CD4-positive, CD25-positive, alpha-beta regulatory T cell (primary cell): ENCODE data around the gene THOC6. TPM values are rescaled to one million over a fixed set of nuclear protein-coding genes. Genes with fewer than 3 reads are reported as not detected.

Source experiments
- ATAC-seq, 2 donors: fragments of 150-1000 bp; cut with Tn5 transposase; one replicate each; pipeline ENCODE4 v1.10.0; 2021; ENCODE audit warnings: low read depth in 2 of 2, moderate number of reproducible peaks in 2 of 2, moderate library complexity in 1 of 2
- DNase-seq, 3 donors: peaks; one replicate each; pipeline versions ENCODE4 v3.0.0 to v3.0.0-alpha.2; 2012 to 2022; ENCODE audit warnings: mixed read lengths in 1 of 3
- H3K27ac ChIP-seq: one replicate; pipeline ENCODE4 v1.7.0; 2013; ENCODE audit warnings: mild to moderate bottlenecking, low read length; ENCODE audit not compliant: insufficient read depth, poor library complexity, severe bottlenecking
- H3K27me3 ChIP-seq: one replicate; pipeline ENCODE4 v1.7.0; 2013; ENCODE audit warnings: low read length; ENCODE audit not compliant: control insufficient read depth, insufficient read depth
- H3K36me3 ChIP-seq: one replicate; pipeline ENCODE4 v1.7.0; 2013; ENCODE audit warnings: mild to moderate bottlenecking, low read length, moderate library complexity; ENCODE audit not compliant: control insufficient read depth, insufficient read depth
- H3K4me1 ChIP-seq: 2 replicates; pipeline ENCODE4 v1.7.0; 2013; ENCODE audit warnings: mild to moderate bottlenecking, low read length; ENCODE audit not compliant: insufficient read depth, control insufficient read depth, poor library complexity, severe bottlenecking
- H3K4me3 ChIP-seq: one replicate; pipeline ENCODE4 v1.7.0; 2013; ENCODE audit warnings: low read depth, mild to moderate bottlenecking, low read length, moderate library complexity
- H3K9me3 ChIP-seq, 2 experiments: 1 replicate in 1 of 2; 2 replicates in 1 of 2; pipeline ENCODE4 v1.7.0; 2013; ENCODE audit warnings: low read length in 2 of 2, mild to moderate bottlenecking in 1 of 2, moderate library complexity in 1 of 2; ENCODE audit not compliant: control insufficient read depth in 2 of 2
- H3K27ac Mint-ChIP-seq, 3 donors: one replicate each; pipeline ENCODE4 v1.8.0; 2020 to 2022; ENCODE audit warnings: mild to moderate bottlenecking in 3 of 3, mixed read lengths in 3 of 3, moderate library complexity in 2 of 3
- H3K27me3 Mint-ChIP-seq: one replicate; pipeline ENCODE4 v1.8.0; 2022; ENCODE audit warnings: mild to moderate bottlenecking, mixed read lengths
- H3K36me3 Mint-ChIP-seq: one replicate; pipeline ENCODE4 v1.8.0; 2020; ENCODE audit warnings: mixed read lengths
- H3K4me1 Mint-ChIP-seq, 4 donors: one replicate each; pipeline ENCODE4 v1.8.0; 2020 to 2022; ENCODE audit warnings: mixed read lengths in 4 of 4, mild to moderate bottlenecking in 1 of 4
- H3K4me3 Mint-ChIP-seq, 4 donors: one replicate each; pipeline ENCODE4 v1.8.0; 2020 to 2022; ENCODE audit warnings: mild to moderate bottlenecking in 4 of 4, mixed read lengths in 4 of 4, moderate library complexity in 3 of 4
- H3K9me3 Mint-ChIP-seq, 7 donors: one replicate each; pipeline ENCODE4 v1.8.0; 2020 to 2022; ENCODE audit warnings: mixed read lengths in 7 of 7, mild to moderate bottlenecking in 3 of 7, moderate library complexity in 2 of 7
- polyA plus RNA-seq, 4 donors: library from polyadenylated mRNA; unstranded; fragments of 300-500 nt; fragmentation: Illumina TruSeq; gene quantifications; one replicate each; pipeline ENCODE4 v1.2.3, GENCODE V29; 2021
- total RNA-seq: library from RNA; stranded (reverse); gene quantifications from one replicate; pipeline ENCODE4 v1.2.3, GENCODE V29; 2022

Gene THOC6
- total and polyA plus RNA-seq, 5 donors from 2014 or later: 16.2 to 49.2 (median 39.4) TPM

DNA sequence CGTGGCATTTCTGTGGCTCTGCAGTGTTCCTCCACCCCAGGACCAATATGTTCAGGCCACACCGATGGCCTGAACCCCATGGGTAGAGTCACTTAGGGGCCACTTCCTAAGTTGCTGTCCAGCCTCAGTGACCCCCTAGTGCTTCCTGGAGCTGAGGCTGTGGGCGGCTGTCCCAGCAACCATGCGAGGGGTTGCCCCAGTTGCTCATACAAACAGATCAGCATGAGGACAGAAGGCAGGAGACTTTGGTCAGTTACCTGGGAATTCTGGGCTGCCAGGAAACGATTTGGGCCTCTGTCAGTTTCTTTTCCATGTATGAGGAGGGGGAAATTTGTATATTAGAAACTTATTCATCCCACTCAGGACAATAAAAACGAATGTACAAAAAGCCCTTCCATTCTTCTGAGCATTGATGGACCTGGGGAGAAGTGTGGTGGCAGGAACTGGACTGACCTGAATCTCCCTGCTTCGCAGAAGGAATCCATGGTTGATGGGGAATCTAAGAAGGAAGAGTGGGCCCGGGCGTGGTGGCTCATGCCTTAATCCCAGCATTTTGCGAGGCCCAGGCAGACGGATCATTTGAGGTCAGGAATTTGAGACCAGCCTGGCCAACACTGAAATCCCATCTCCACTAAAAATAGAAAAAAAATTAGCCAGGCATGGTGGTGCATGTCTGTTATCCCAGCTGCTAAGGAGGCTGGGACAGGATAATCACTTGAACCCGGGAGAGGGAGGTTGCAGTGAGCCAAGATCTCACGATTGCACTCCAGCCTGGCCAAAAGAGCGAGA, 36.7 kb downstream of the THOC6 start:
- H3K36me3 Mint-ChIP-seq: peaks cover 3% of the 10 kb centered on the region
- H3K4me1 Mint-ChIP-seq: peaks cover 4 to 64% (median 28%) of the 10 kb centered on the region in 4 donors
- H3K27ac ChIP-seq: no peak overlapping the region
- H3K4me1 ChIP-seq: peaks cover 58% of the 10 kb centered on the region
- DNase-seq: no peak
- H3K36me3 ChIP-seq: no peaks in the 10 kb centered on the region
- no peak for ATAC-seq
- H3K4me3 Mint-ChIP-seq: peak overlapping the region; percentile 86 to 97 (median 92)
- peak overlapping the region; percentile 48 for H3K4me3 ChIP-seq
- peak overlapping the region; percentile 87 to 97 (median 90) for H3K27ac Mint-ChIP-seq
- peaks cover 0 to 2% (median 0%) of the 10 kb centered on the region in 7 donors for H3K9me3 Mint-ChIP-seq
- H3K27me3 Mint-ChIP-seq: no peaks in the 10 kb centered on the region
- no peaks in the 10 kb centered on the region for H3K27me3 ChIP-seq
- no peaks in the 10 kb centered on the region for H3K9me3 ChIP-seq

DNA sequence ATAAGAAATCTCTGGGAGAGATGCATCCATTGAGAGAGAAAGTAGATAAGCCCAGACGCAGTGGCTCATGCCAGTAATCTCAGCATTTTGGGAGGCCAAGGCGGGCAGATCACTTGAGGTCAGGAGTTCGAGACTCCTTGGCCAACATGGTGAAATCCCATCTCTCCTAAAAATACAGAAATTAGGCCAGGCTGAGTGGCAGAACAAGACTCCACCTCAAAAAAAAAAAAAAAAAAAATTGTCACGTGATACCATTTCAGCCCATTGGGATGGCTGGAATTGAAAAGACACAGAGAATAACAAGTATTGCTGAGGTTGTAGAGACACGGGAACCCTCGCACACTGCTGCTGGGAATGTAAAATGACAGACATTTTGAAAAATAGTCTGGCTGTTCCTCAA, 38.7 kb downstream of the THOC6 start:
- H3K27me3 ChIP-seq: no peaks in the 10 kb centered on the region
- peak overlapping the region; percentile 2 to 100 (median 66) for H3K4me3 Mint-ChIP-seq
- peaks cover 0 to 2% (median 0%) of the 10 kb centered on the region in 7 donors for H3K9me3 Mint-ChIP-seq
- H3K4me1 Mint-ChIP-seq: peaks cover 4 to 60% (median 28%) of the 10 kb centered on the region in 4 donors
- no peaks in the 10 kb centered on the region for H3K27me3 Mint-ChIP-seq
- peak overlapping the region; percentile 34 for H3K27ac ChIP-seq
- H3K36me3 Mint-ChIP-seq: peaks cover 13% of the 10 kb centered on the region
- H3K4me1 ChIP-seq: peaks cover 64% of the 10 kb centered on the region
- peaks cover 4% of the 10 kb centered on the region for H3K36me3 ChIP-seq
- no peaks in the 10 kb centered on the region for H3K9me3 ChIP-seq
- no peak overlapping the region for H3K4me3 ChIP-seq
- peak overlapping the region; percentile 11 to 99 (median 94) for H3K27ac Mint-ChIP-seq
- ATAC-seq (no peak), DNase-seq (no peak)

DNA sequence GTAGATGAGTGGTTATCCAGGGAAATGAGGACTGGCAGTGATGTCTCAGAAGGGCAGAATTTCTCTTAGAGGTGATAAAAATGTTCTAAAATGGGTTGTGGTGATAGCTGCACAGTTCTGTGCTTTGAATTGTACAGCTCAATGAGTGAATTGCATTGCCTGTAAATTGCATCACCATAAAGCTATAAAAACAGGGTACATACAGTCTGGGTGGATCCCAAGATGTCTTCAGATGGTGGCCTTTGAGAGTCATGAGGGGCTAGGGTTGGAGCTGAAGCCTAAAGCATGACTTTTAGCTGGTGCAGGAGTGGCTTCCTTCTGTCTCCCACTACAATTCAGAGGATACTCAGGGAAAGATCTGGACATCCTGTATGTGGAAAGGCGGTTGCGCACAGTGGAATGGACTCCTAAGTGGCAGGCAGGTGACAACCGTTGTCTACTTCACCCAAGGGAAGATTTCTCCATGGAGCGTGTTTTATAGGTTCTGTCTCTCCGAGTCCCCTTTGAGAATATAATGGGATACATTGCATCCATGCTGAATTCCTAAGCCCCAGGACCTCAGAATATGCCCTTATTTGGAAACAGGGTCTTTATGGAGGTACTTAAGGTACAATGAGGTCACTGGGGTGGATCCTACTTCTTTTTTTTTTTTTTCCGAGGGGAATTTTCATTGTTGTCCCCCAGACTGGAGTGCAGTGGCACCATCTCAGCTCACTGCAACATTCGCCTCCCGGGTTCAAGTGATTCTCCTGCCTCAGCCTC, 40.0 kb downstream of the THOC6 start:
- H3K36me3 Mint-ChIP-seq: peaks cover 22% of the 10 kb centered on the region
- H3K27ac Mint-ChIP-seq: peak overlapping the region; percentile 88 to 100 (median 99)
- peaks cover 67% of the 10 kb centered on the region for H3K4me1 ChIP-seq
- peak overlapping the region; percentile 99 to 100 (median 100) for H3K4me3 Mint-ChIP-seq
- ATAC-seq (no peak), DNase-seq (no peak)
- peaks cover 4 to 64% (median 33%) of the 10 kb centered on the region in 4 donors for H3K4me1 Mint-ChIP-seq
- H3K4me3 ChIP-seq: no peak overlapping the region
- H3K9me3 ChIP-seq: no peaks in the 10 kb centered on the region
- no peaks in the 10 kb centered on the region for H3K27me3 ChIP-seq
- peaks cover 0 to 2% (median 0%) of the 10 kb centered on the region in 7 donors for H3K9me3 Mint-ChIP-seq
- no peaks in the 10 kb centered on the region for H3K27me3 Mint-ChIP-seq
- peak overlapping the region; percentile 96 for H3K27ac ChIP-seq
- H3K36me3 ChIP-seq: peaks cover 15% of the 10 kb centered on the region

DNA sequence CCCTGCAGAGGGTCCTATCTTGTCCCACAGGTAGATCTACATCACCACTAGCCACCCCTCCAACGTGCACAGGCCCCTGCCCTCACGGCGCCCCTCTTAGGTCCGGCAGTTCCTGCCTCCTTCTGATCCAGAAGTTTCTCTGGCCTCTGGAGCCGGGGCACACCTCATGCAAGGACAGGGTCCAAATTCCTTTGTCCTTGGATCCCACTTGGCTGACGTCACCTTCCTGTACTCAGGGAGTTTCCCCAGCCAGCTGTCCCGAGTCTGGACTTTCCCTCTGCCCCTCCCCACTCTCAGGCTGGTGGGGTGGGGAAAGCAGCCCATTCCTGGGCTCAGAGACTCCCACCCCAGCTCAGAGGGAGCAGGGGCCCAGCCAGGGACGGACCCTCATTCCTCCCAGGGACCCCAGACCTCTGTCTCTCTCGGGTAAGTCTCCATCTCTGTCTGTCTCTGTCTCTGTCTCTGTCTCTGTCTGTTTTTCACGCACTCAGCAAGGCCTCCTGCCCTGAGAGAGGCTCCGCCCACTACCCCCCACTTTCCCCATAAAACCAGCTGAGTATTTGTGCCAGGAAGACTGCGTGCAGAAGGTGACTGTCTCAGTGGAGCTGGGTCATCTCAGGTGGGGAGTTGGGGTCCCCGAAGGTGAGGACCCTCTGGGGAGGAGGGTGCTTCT, 41.4 kb downstream of the THOC6 start, which contains the start of gene IL32:
Gene IL32 (plus strand): TSS at position 572 of the 673 bp plus-strand sequence. CDS start 172 bp downstream, outside the sequence.
- Histone ChIP-seq H3K27ac (peak within 1 kb of the TSS; percentile 96), H3K27me3 (no peaks in the 10 kb centered on the region), H3K4me1 (peaks cover 72% of the 10 kb centered on the region), H3K4me3 (peak within 1 kb of the TSS; percentile 95), H3K9me3 (no peaks in the 10 kb centered on the region), H3K36me3 (peaks cover 26% of the 10 kb centered on the region)
- DNase-seq (peak; percentile 64 to 92 (median 65)), ATAC-seq (peak; percentile 59 to 67)
- Mint-ChIP-seq H3K4me3 (peak within 1 kb of the TSS; percentile 99 to 100 (median 100)), H3K27ac (peak within 1 kb of the TSS; percentile 99 to 100 (median 100)), H3K36me3 (peaks cover 33% of the 10 kb centered on the region), H3K9me3 (peaks cover 0 to 2% (median 0%) of the 10 kb centered on the region in 7 donors), H3K27me3 (no peaks in the 10 kb centered on the region), H3K4me1 (peaks cover 9 to 69% (median 37%) of the 10 kb centered on the region in 4 donors)

DNA sequence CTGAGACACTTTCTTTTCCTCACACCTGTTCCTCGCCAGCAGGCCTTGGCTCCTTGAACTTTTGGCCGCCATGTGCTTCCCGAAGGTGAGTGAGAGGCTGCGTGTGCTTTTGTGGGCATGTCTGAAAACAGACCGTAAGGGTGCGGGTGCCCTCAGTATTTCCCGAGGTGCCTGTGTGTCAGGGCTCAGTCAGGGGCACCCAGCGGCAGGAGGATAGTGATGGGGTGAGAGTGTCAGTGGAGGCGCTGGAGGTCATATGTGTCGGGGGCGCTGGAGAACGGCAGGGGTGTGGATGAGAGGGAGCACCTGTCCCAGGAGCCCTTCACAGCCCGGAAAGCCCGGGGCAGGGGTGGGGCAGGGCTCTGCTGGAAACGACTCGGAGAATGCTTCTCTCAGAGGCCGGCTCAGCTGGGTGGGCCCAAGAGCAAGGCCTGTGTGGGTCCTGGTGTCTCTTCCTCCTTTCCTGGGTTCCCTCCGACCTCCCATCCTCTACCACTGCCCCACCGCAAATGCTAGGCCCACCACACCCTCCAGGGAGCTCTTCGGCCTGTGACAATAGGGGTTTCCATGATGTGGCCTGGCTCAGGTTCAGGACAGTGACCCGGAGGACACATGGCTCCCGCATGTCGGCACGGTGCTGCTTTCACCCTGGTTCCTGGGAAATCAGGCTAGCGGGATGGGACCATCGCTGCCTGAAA, 42.1 kb downstream of the THOC6 start:
- Histone ChIP-seq H3K36me3 (peaks cover 26% of the 10 kb centered on the region), H3K9me3 (no peaks in the 10 kb centered on the region), H3K27ac (peak overlapping the region; percentile 96), H3K27me3 (no peaks in the 10 kb centered on the region), H3K4me1 (peaks cover 77% of the 10 kb centered on the region), H3K4me3 (peak overlapping the region; percentile 95)
- DNase-seq (no peak), ATAC-seq (peak; percentile 22 to 23)
- H3K9me3 Mint-ChIP-seq: peaks cover 0 to 2% (median 0%) of the 10 kb centered on the region in 7 donors
- no peaks in the 10 kb centered on the region for H3K27me3 Mint-ChIP-seq
- H3K27ac Mint-ChIP-seq: peak overlapping the region; percentile 99 to 100 (median 100)
- peaks cover 35% of the 10 kb centered on the region for H3K36me3 Mint-ChIP-seq
- H3K4me3 Mint-ChIP-seq: peak overlapping the region; percentile 99 to 100 (median 100)
- peaks cover 9 to 70% (median 37%) of the 10 kb centered on the region in 4 donors for H3K4me1 Mint-ChIP-seq

DNA sequence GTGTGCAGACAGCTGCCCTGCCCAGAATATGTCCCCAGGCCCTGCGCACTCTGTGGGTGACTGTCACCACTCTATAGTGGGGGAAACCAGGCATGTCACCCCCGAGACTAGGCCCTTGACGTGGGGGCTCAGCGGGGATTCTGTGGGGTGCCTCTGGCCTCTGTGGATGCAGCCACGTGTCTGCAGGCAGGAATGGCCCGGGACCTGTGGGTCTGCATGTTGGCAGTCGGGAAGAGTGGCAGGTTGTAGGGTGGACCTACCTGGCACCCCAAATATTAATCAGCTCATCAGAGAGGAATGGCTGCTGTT, 42.6 kb downstream of the THOC6 start:
- no peak for ATAC-seq
- H3K4me1 ChIP-seq: peaks cover 82% of the 10 kb centered on the region

More for the DNA sequence above, 42.6 kb downstream of the THOC6 start:
- Histone ChIP-seq H3K4me3 (peak overlapping the region; percentile 95), H3K9me3 (no peaks in the 10 kb centered on the region), H3K27me3 (no peaks in the 10 kb centered on the region), H3K27ac (peak overlapping the region; percentile 96), H3K36me3 (peaks cover 26% of the 10 kb centered on the region)
- Mint-ChIP-seq H3K4me3 (peak overlapping the region; percentile 99 to 100 (median 100)), H3K27me3 (no peaks in the 10 kb centered on the region), H3K36me3 (peaks cover 35% of the 10 kb centered on the region), H3K27ac (peak overlapping the region; percentile 99 to 100 (median 100)), H3K4me1 (peaks cover 9 to 75% (median 42%) of the 10 kb centered on the region in 4 donors), H3K9me3 (peaks cover 0 to 2% (median 0%) of the 10 kb centered on the region in 7 donors)
- DNase-seq: peak in 1 of 3 donors; percentile 33
